Measurements from ENCODE around the gene TRIM66.

DNA sequence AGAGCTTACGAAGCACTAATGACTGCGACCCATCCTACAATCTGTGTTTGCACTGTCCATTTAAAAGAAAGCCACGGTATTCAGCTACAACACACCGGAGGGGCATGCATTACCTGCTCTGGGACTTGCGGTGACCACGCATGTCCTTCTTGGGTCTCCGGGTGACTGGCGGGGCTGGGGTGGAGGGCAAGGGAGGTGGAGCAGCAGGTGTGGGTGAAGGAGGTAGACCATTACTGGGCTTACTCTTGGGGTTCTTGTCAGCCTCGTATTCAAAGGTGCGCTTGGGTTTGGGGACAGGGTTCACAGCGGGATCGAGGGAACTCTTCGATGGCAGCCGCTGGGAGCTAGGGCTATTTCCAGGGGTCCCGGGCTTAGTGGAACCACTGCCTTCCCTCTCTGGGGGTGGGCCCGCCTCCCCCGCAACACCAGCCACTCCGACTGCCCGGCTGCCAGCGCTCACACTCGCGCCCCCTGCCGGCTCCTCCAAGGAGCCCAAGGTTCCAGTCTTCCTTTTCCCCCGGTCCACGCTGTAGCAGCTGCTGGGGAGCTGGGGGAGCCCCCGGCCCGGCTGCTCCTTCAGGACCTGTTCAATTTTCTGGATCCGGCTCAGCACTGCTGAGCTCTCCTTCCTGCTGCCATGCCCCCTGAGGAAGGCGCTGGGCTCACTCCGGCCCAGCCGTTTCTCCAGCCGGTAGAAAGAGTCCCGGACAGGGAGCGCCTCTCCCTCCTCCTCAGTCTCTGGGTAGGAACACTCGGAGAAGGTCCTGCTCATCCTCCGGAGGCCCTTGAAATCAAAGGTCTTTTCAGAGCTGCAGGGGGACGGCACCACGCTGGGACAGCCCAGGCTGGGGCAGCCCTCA is 47.6 kb upstream of the TRIM66 start:
- no peak for TF ChIP-seq POLR2AphosphoS5 (IDR thresholded peaks at IDR 0.05; ENCODE audit: low read depth, low read length)
- TF ChIP-seq, protein P1, sequence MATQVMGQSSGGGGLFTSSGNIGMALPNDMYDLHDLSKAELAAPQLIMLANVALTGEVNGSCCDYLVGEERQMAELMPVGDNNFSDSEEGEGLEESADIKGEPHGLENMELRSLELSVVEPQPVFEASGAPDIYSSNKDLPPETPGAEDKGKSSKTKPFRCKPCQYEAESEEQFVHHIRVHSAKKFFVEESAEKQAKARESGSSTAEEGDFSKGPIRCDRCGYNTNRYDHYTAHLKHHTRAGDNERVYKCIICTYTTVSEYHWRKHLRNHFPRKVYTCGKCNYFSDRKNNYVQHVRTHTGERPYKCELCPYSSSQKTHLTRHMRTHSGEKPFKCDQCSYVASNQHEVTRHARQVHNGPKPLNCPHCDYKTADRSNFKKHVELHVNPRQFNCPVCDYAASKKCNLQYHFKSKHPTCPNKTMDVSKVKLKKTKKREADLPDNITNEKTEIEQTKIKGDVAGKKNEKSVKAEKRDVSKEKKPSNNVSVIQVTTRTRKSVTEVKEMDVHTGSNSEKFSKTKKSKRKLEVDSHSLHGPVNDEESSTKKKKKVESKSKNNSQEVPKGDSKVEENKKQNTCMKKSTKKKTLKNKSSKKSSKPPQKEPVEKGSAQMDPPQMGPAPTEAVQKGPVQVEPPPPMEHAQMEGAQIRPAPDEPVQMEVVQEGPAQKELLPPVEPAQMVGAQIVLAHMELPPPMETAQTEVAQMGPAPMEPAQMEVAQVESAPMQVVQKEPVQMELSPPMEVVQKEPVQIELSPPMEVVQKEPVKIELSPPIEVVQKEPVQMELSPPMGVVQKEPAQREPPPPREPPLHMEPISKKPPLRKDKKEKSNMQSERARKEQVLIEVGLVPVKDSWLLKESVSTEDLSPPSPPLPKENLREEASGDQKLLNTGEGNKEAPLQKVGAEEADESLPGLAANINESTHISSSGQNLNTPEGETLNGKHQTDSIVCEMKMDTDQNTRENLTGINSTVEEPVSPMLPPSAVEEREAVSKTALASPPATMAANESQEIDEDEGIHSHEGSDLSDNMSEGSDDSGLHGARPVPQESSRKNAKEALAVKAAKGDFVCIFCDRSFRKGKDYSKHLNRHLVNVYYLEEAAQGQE (IDR thresholded peaks at IDR 0.05; ENCODE audit: insufficient read depth in 1 of 2, low read depth in 2 of 2, low read length in 2 of 2) = no peak
- TF ChIP-seq SIN3A (IDR thresholded peaks at IDR 0.05; ENCODE audit: borderline replicate concordance, insufficient read depth, low read length) = no peak
- no peak for TF ChIP-seq TAF1 (IDR thresholded peaks at IDR 0.05; ENCODE audit: borderline replicate concordance, insufficient read depth, low read length)
- TF ChIP-seq FOXP2 (optimal IDR thresholded peaks at IDR 0.05; ENCODE audit: borderline replicate concordance, extremely low read depth, extremely low read length, insufficient read depth) = no peak
